Esophagus muscularis mucosa (tissue), 4 donors: ENCODE data around the gene PGBD4.
"Not testable (repeated sequence)": the region's sequence is repeated elsewhere in the genome, so short reads cannot be mapped to it uniquely, and the experiment has no call there.

Experiments used
- EP300 ChIP-seq: sonication (generic); formaldehyde crosslinking; IDR thresholded peaks from one replicate; pipeline ENCODE4 v1.6.1; 2017; ENCODE audit warnings: antibody characterized with exemption
- POLR2A ChIP-seq: fragments of 450-650 bp; IDR thresholded peaks from one replicate; pipeline ENCODE4 v1.6.1; 2017; ENCODE audit warnings: antibody characterized with exemption, moderate library complexity, mild to moderate bottlenecking, low read depth
- POLR2AphosphoS5 ChIP-seq, 2 donors: sonication (generic); formaldehyde crosslinking; IDR thresholded peaks; one replicate each; pipeline ENCODE4 v1.6.1; 2017; ENCODE audit warnings: antibody characterized with exemption in 2 of 2
- TF ChIP-seq, protein P1 (sequence below), 3 experiments: fragments of 200-600 bp in 2 of 3; fragments of 450-650 bp in 1 of 3; sonication (generic) in 2 of 3; IDR thresholded peaks; one replicate each; pipeline ENCODE4 v1.5.1; 2017 to 2019; ENCODE audit warnings: antibody characterized with exemption in 3 of 3, mild to moderate bottlenecking in 2 of 3, moderate library complexity in 1 of 3

DNA sequence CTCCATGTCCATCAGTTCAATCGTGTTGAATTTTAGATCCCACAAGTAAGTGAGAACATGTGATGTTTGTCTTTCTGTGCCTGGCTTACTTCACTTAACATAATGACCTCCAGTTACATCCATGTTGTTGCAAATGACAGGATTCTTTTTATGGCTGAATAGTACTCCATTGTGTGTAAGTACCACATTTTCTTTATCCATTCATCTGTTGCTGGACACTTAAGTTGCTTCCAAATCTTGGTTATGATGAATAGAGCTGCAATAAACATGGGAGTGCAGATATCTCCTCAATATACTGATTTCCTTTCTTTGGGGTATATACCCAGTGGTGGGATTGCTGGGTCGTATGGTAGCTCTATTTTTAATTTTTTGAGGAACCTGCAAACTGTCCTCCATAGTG lies 18.5 kb downstream of the PGBD4 start:
- not testable (repeated sequence) for TF ChIP-seq POLR2A; POLR2AphosphoS5 (IDR thresholded peaks at IDR 0.05); EP300
- TF ChIP-seq, protein P1, sequence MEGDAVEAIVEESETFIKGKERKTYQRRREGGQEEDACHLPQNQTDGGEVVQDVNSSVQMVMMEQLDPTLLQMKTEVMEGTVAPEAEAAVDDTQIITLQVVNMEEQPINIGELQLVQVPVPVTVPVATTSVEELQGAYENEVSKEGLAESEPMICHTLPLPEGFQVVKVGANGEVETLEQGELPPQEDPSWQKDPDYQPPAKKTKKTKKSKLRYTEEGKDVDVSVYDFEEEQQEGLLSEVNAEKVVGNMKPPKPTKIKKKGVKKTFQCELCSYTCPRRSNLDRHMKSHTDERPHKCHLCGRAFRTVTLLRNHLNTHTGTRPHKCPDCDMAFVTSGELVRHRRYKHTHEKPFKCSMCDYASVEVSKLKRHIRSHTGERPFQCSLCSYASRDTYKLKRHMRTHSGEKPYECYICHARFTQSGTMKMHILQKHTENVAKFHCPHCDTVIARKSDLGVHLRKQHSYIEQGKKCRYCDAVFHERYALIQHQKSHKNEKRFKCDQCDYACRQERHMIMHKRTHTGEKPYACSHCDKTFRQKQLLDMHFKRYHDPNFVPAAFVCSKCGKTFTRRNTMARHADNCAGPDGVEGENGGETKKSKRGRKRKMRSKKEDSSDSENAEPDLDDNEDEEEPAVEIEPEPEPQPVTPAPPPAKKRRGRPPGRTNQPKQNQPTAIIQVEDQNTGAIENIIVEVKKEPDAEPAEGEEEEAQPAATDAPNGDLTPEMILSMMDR (IDR thresholded peaks at IDR 0.05), result not testable (repeated sequence)
